ENCODE measurements around the gene CCDC149. TPM values are rescaled to one million over a fixed set of nuclear protein-coding genes. Genes with fewer than 3 reads are reported as not detected.

The CCDC149 gene
- total and polyA plus RNA-seq, 2 of the 4 experiments (the other 2 are of a cell fraction) = 6.7 to 7.0 TPM

- TF ChIP-seq RCOR1 (IDR thresholded peaks at IDR 0.05; ENCODE audit: insufficient replicate concordance, low read length) = no peak
Measured at GRCh38 chr4:24917076-24917856, 4.4 kb upstream of the CCDC149 start (continued).

DNA sequence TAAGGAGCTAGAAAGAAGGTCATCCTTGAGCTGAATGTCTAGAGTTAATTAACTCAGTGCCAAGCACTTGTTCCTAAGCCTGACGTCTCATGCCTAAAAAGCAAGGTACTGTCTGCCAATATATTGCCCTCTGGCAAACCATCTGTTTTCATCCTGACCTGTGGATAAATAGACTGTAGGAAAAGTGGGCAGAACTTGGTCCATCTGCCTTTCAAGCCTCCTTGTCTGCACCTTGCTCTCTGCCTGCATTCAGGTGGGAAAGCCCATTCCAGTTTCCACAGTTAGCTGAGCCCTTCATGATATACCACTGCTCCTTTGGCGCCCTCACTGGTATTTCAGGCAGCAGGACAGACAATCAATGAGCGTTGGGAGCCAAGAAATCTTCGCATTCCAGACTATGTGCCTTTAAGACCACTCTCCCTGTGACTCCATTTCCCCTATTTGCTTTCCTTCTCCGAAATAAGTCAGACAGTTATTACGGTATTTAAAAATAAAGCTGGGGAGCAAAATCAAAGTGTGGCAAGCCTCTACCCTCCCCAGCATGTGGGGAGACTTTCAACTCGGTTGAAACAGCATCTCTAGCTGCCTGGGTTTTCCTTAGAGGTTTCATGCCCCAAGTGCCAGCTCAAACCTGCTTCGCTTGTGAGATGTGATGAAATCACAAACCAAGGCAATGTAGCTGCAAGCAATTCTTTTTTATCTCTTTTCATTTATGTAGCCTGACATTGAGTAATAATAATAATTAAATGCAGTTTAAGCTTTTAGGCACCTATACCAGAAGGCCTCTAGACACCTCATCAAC lies 2.5 kb upstream of the CCDC149 start:
- BruUV-seq (replicated peaks) = no TSS peak
- H3K4me2 ChIP-seq (ENCODE audit: low read depth, low read length) = no peak overlapping the region
- H4K8ac ChIP-seq (ENCODE audit: low read depth in 2 of 2, low read length in 2 of 2) = no peak overlapping the region
- H3K4ac ChIP-seq (ENCODE audit: low read depth, low read length) = no peak overlapping the region
- intact Hi-C loops (cut with micrococcal nuclease) (no loop called here), in situ Hi-C loops (cut with MboI; ENCODE audit: low sequenced_read_pairs) (no loop called here), dilution Hi-C loops (cut with HindIII; ENCODE audit: low sequenced_read_pairs, unreplicated experiment) (no loop called here)
- H3K27me3 ChIP-seq (ENCODE audit: control insufficient read depth, insufficient read depth, low read length) = no peaks in the 10 kb centered on the region
- no peak overlapping the region for H2BK20ac ChIP-seq (ENCODE audit: low read depth, low read length)
- no peak overlapping the region for H2AK5ac ChIP-seq (ENCODE audit: low read depth, low read length)
- no peak for ATAC-seq (ENCODE audit: low read depth)
- no peak overlapping the region for H3K9ac ChIP-seq (ENCODE audit: low read depth, low read length)
- H3K4me3 ChIP-seq (ENCODE audit: insufficient read depth, low read depth, low read length) = no peak overlapping the region
- CTCF ChIA-PET = interaction anchor here (0.5 to 0.6 kb wide), 2 partner anchors 443 to 1092 kb away, joined by 3 read pairs; no protein-coding TSS in a partner anchor
- H3K4me1 ChIP-seq (ENCODE audit: control insufficient read depth, insufficient read depth, low read length) = peaks cover 6% of the 10 kb centered on the region
- H3K9me1 ChIP-seq (ENCODE audit: insufficient read depth, low read length) = 0 out of 2 replicates have a peak, but pooled peaks cover 5% of the 10 kb centered on the region
- no peak overlapping the region for H2BK120ac ChIP-seq (ENCODE audit: low read depth, low read length)
- H4K5ac ChIP-seq (ENCODE audit: low read depth, low read length) = no peak overlapping the region
- H3K56ac ChIP-seq (ENCODE audit: extremely low read depth, insufficient read depth, low read length) = no peak overlapping the region
- H2BK15ac ChIP-seq (ENCODE audit: low read depth, low read length) = no peak overlapping the region
- peaks cover 5% of the 10 kb centered on the region; the same call in 1 of the 2 replicates for H3K9me3 ChIP-seq (ENCODE audit: control insufficient read depth, insufficient read depth, low read length)
- no peak overlapping the region for H3K27ac ChIP-seq (ENCODE audit: insufficient read depth, low read length)
- no peak overlapping the region for H3K23ac ChIP-seq (ENCODE audit: low read depth, low read length)
- no peak for DNase-seq
- no peaks in the 10 kb centered on the region for H3K36me3 ChIP-seq (ENCODE audit: control insufficient read depth, insufficient read depth, low read length)
- H4K91ac ChIP-seq (ENCODE audit: insufficient read depth, low read depth, low read length) = no peak overlapping the region
- 60% methylated on average over 1 of the region's 8 CpGs; no CpG with 5 or more reads in 1 of the 2 experiments for WGBS, 2 experiments (ENCODE audit: extremely low coverage in 2 of 2, insufficient read length in 1 of 2)
- TF ChIP-seq SMC3 (IDR thresholded peaks at IDR 0.05; ENCODE audit: low read depth, low read length) (no peak), RCOR1 (IDR thresholded peaks at IDR 0.05; ENCODE audit: insufficient replicate concordance, low read length) (no peak), CHD1 (IDR thresholded peaks at IDR 0.05; ENCODE audit: low read depth, low read length) (no peak), MXI1 (IDR thresholded peaks at IDR 0.05; ENCODE audit: borderline replicate concordance, low read depth, low read length) (no peak), CEBPB (IDR thresholded peaks at IDR 0.05; ENCODE audit: low read depth, low read length) (no peak)
- TF ChIP-seq, protein P1, sequence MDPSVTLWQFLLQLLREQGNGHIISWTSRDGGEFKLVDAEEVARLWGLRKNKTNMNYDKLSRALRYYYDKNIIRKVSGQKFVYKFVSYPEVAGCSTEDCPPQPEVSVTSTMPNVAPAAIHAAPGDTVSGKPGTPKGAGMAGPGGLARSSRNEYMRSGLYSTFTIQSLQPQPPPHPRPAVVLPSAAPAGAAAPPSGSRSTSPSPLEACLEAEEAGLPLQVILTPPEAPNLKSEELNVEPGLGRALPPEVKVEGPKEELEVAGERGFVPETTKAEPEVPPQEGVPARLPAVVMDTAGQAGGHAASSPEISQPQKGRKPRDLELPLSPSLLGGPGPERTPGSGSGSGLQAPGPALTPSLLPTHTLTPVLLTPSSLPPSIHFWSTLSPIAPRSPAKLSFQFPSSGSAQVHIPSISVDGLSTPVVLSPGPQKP (IDR thresholded peaks at IDR 0.05; ENCODE audit: borderline replicate concordance, low read depth, low read length) = no peak
- no peak overlapping the region for H2AK9ac ChIP-seq (replicated peaks; ENCODE audit: low read depth, low read length, poor library complexity)
- no peak overlapping the region for H2BK5ac ChIP-seq (ENCODE audit: low read depth, low read length, poor library complexity, severe bottlenecking)
- H2AFZ ChIP-seq (replicated peaks; ENCODE audit: low read length, poor library complexity) = no peak overlapping the region
- peaks cover 4 to 15% of the 10 kb centered on the region in 2 experiments for H3K79me1 ChIP-seq (ENCODE audit: low read depth in 1 of 2, low read length in 2 of 2)
- no peak overlapping the region for H3K18ac ChIP-seq (ENCODE audit: low read depth, low read length)
- POLR2A ChIA-PET (ENCODE audit: unreplicated experiment) = no interaction called here
- H3K14ac ChIP-seq (replicated peaks; ENCODE audit: low read depth, low read length) = no peak overlapping the region
- H4K20me1 ChIP-seq (ENCODE audit: insufficient read depth, low read length) = no peaks in the 10 kb centered on the region

Measured in IMR-90 (cell line).